Hepatocyte (in vitro differentiated cells): ENCODE measurements around the gene ZBTB7C. TPM values are rescaled to one million over a fixed set of nuclear protein-coding genes. Genes with fewer than 3 reads are reported as not detected.

Experiments
- DNase-seq: peaks from one replicate; pipeline ENCODE4 v3.0.0-alpha.2; 2016; ENCODE audit warnings: low spot score
- H2AFZ ChIP-seq: fragments of 200-600 bp; sonication (generic); 2 replicates; pipeline ENCODE4 v1.6.0; 2016; ENCODE audit warnings: antibody characterized with exemption, mild to moderate bottlenecking
- H3K27ac ChIP-seq: fragments of 200-600 bp; sonication (generic); 2 replicates; pipeline ENCODE4 v1.5.1; 2016; ENCODE audit warnings: mild to moderate bottlenecking
- H3K27me3 ChIP-seq: fragments of 200-600 bp; sonication (generic); 2 replicates; pipeline ENCODE4 v1.6.1; 2016
- H3K36me3 ChIP-seq: fragments of 200-600 bp; sonication (generic); replicated peaks from 2 replicates; pipeline ENCODE4 v1.5.1; 2016; ENCODE audit warnings: low read depth; ENCODE audit not compliant: insufficient read depth
- H3K4me1 ChIP-seq: fragments of 200-600 bp; sonication (generic); 2 replicates; pipeline ENCODE4 v1.5.1; 2016; ENCODE audit warnings: mild to moderate bottlenecking, moderate library complexity; ENCODE audit not compliant: insufficient read depth
- H3K4me2 ChIP-seq: fragments of 200-600 bp; sonication (generic); 2 replicates; pipeline ENCODE4 v1.6.0; 2016
- H3K4me3 ChIP-seq: fragments of 200-600 bp; sonication (generic); 2 replicates; pipeline ENCODE4 v1.5.1; 2016; ENCODE audit warnings: mild to moderate bottlenecking
- H3K79me2 ChIP-seq: fragments of 200-600 bp; sonication (generic); 2 replicates; pipeline ENCODE4 v1.6.0; 2017; ENCODE audit warnings: mild to moderate bottlenecking
- H3K9me2 ChIP-seq: fragments of 200-600 bp; sonication (generic); replicated peaks from 2 replicates; pipeline ENCODE4 v1.6.0; 2017; ENCODE audit warnings: mild to moderate bottlenecking; ENCODE audit not compliant: insufficient read depth
- H3K9me3 ChIP-seq: fragments of 200-600 bp; sonication (generic); 2 replicates; pipeline ENCODE4 v1.5.1; 2016; ENCODE audit warnings: low read depth, mild to moderate bottlenecking
- H4K20me1 ChIP-seq: fragments of 200-600 bp; sonication (generic); 2 replicates; pipeline ENCODE4 v1.6.0; 2016; ENCODE audit warnings: mild to moderate bottlenecking; ENCODE audit not compliant: insufficient read depth, poor library complexity, severe bottlenecking
- EZH2 ChIP-seq: fragments of 200-600 bp; sonication (generic); IDR thresholded peaks from 2 replicates; pipeline ENCODE4 v1.6.1; 2016; ENCODE audit warnings: antibody characterized with exemption, mild to moderate bottlenecking, borderline replicate concordance
- EZH2phosphoT487 ChIP-seq: fragments of 200-600 bp; sonication (generic); IDR thresholded peaks from one replicate; pipeline ENCODE4 v1.6.1; 2018; ENCODE audit warnings: antibody characterized with exemption, mild to moderate bottlenecking, low read depth, moderate library complexity; ENCODE audit not compliant: unreplicated experiment, severe bottlenecking
- WGBS: methylation state at CpG from one replicate; pipeline ENCODE4 v1.1.6; 2016; ENCODE audit warnings: low lambda C conversion rate; ENCODE audit errors: missing lambda C conversion rate; 5-methylcytosine and 5-hydroxymethylcytosine counted together
- polyA plus RNA-seq: library from polyadenylated mRNA; unstranded; fragments of >200 nt; fragmentation: Nextera tagmentation; extraction: Ambion mirVana; gene quantifications from 2 replicates; pipeline ENCODE4 v1.2.1, GENCODE V29; 2016
- total RNA-seq: library from RNA; depleted of rRNA; stranded (reverse); fragments of >200 nt; gene quantifications from 2 replicates; pipeline ENCODE4 v1.2.3, GENCODE V29; 2014
- TF ChIP-seq, protein P1 (sequence below): fragments of 200-600 bp; sonication (generic); IDR thresholded peaks from 2 replicates; pipeline ENCODE4 v1.5.1; 2016; ENCODE audit warnings: antibody characterized with exemption, mild to moderate bottlenecking; ENCODE audit not compliant: poor library complexity

ZBTB7C gene
- total and polyA plus RNA-seq, 2 experiments from 2014 or later = 0.70 to 1.0 TPM

DNA sequence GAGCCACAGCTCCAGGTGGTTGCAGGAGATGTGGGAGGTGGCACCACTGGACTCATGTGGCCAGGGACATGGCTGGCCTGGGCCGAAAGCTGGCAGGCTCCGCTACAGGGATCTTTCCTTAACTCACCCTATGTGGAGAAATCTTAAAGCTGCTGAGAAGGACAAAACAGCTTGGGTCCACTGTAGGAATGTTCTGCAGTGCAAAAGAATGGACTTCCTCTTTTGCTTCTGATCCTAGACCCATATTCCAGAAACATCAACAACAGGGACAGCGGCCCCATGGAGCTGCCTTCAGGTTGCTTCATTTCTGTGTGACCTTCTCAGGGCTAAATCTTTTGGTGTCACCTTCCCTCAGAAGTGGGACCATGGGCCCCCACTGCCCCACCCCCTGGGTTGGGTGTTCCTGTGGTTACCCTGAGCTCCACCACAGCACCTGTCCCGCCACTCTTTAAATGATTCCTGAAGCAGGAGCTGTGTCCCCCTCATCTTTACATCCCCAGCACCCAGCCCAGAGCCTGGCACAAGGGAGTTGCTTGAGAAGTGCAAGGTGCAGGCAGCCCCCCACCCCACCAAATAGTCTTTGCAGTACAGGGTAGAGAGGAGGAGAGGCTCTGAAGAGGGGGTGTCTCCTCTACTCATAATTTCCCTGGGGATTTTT lies 205.8 kb downstream of the ZBTB7C start:
- H4K20me1 ChIP-seq = no peaks in the 10 kb centered on the region
- no peaks in the 10 kb centered on the region for H3K79me2 ChIP-seq
- H3K27me3 ChIP-seq = no peaks in the 10 kb centered on the region
- H3K9me2 ChIP-seq = no peaks in the 10 kb centered on the region
- WGBS = 96% methylated on average over 4 of the region's 4 CpGs
- no peaks in the 10 kb centered on the region for H3K4me1 ChIP-seq
- no peak overlapping the region for H3K4me3 ChIP-seq
- H3K27ac ChIP-seq = no peak overlapping the region
- no peak overlapping the region for H2AFZ ChIP-seq
- H3K9me3 ChIP-seq = no peaks in the 10 kb centered on the region
- no peak for DNase-seq
- no peaks in the 10 kb centered on the region for H3K36me3 ChIP-seq
- H3K4me2 ChIP-seq = no peak overlapping the region
- TF ChIP-seq, protein P1, sequence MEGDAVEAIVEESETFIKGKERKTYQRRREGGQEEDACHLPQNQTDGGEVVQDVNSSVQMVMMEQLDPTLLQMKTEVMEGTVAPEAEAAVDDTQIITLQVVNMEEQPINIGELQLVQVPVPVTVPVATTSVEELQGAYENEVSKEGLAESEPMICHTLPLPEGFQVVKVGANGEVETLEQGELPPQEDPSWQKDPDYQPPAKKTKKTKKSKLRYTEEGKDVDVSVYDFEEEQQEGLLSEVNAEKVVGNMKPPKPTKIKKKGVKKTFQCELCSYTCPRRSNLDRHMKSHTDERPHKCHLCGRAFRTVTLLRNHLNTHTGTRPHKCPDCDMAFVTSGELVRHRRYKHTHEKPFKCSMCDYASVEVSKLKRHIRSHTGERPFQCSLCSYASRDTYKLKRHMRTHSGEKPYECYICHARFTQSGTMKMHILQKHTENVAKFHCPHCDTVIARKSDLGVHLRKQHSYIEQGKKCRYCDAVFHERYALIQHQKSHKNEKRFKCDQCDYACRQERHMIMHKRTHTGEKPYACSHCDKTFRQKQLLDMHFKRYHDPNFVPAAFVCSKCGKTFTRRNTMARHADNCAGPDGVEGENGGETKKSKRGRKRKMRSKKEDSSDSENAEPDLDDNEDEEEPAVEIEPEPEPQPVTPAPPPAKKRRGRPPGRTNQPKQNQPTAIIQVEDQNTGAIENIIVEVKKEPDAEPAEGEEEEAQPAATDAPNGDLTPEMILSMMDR = no peak
- no peak for TF ChIP-seq EZH2
- TF ChIP-seq EZH2phosphoT487 = no peak

DNA sequence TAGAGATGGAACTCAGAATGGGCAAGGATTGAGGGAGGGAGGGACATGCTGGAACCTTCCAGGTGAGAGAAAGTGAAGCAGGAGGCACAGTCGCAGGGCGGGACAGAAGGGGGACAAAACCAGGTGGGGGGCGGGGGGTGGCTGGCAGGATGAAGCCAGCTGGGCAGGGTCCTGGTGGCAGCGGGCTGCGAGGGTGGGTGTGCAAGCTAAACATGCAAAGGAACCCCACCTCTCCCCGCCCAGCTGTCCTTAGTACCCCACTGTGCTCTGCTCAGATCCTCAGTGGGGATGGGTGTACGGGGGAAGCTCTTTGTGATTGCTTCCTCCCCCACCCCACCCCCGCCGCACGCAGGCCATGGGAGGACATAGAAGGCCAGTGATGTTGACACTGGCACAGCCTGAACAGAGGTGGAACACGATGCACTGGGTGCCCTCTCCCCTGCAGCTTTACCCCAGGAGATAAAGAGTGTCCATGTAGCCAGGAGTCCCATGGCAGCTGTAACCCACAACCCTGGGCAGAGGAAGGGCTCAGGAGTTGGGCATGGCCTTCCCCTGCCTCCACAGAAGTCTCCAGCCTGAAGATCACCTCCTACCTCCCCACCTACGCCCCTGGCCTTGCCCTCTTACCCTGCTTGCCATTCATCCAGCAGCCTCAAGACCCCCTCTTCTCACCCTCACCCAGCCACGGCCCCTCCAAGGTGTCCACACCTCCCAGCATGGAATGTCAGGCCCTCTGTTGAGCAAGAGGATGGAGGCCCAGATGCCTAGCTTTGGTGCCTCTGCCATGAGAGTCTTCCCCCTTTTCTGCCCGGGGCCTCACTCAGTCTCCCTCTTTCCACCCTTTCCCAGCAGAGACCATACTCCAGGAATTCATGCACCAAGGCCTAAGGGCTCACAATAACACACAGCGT lies 206.6 kb downstream of the ZBTB7C start:
- WGBS = 83% methylated on average over 9 of the region's 15 CpGs
- H2AFZ ChIP-seq = no peak overlapping the region
- no peak overlapping the region for H3K27ac ChIP-seq

DNA sequence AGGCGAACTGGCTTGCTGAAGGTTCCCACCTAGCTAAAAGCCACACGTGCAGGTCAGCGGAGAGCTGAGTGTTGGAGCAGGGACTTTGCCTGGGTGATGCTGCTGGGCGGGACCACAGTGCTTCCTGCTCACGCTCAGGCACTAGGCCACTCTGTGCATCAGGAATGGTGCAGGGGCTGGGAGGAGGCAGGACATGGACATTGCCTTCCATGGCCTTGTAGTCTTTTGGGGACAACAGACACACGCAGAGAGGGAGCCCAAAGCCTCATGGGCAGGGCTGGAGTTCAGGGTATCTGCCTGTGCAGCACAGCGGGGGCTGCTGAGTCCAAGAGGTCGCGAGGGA lies 207.2 kb downstream of the ZBTB7C start:
- H3K27me3 ChIP-seq = no peaks in the 10 kb centered on the region
- no peak overlapping the region for H3K4me3 ChIP-seq
- no peaks in the 10 kb centered on the region for H3K79me2 ChIP-seq
- no peak for DNase-seq
- WGBS = 81% methylated on average over 9 of the region's 9 CpGs
- H3K4me1 ChIP-seq = no peaks in the 10 kb centered on the region
- H3K27ac ChIP-seq = no peak overlapping the region
- H3K9me3 ChIP-seq = no peaks in the 10 kb centered on the region
- TF ChIP-seq, protein P1 = no peak
- no peak for TF ChIP-seq EZH2phosphoT487
- TF ChIP-seq EZH2 = no peak
- no peaks in the 10 kb centered on the region for H4K20me1 ChIP-seq
- no peak overlapping the region for H3K4me2 ChIP-seq
- no peaks in the 10 kb centered on the region for H3K36me3 ChIP-seq
- H2AFZ ChIP-seq = no peak overlapping the region
- no peaks in the 10 kb centered on the region for H3K9me2 ChIP-seq

More for the DNA sequence above, 206.6 kb downstream of the ZBTB7C start:
- H3K79me2 ChIP-seq = no peaks in the 10 kb centered on the region
- H3K4me2 ChIP-seq = no peak overlapping the region
- H3K4me1 ChIP-seq = no peaks in the 10 kb centered on the region
- H3K9me3 ChIP-seq = no peaks in the 10 kb centered on the region
- TF ChIP-seq, protein P1 = no peak
- TF ChIP-seq EZH2 (no peak), EZH2phosphoT487 (no peak)
- no peak overlapping the region for H3K4me3 ChIP-seq
- H3K27me3 ChIP-seq = no peaks in the 10 kb centered on the region
- no peak for DNase-seq
- H4K20me1 ChIP-seq = no peaks in the 10 kb centered on the region
- H3K36me3 ChIP-seq = no peaks in the 10 kb centered on the region
- no peaks in the 10 kb centered on the region for H3K9me2 ChIP-seq
